GM12878 (cell line): Measurements from ENCODE around the gene BEGAIN.

Source experiments
- ATF7 ChIP-seq: fragments of 450-650 bp; IDR thresholded peaks from 2 replicates; pipeline ENCODE4 v1.6.1; 2016; ENCODE audit warnings: low read depth, mild to moderate bottlenecking
- CHD2 ChIP-seq: IDR thresholded peaks from 2 replicates; pipeline ENCODE4 v1.6.1; 2011; ENCODE audit warnings: low read depth, low read length, improper control_type of control experiment, borderline replicate concordance
- CTCF ChIP-seq, 3 experiments: IDR thresholded peaks in 2 of 3; conservative IDR thresholded peaks in 1 of 3; 2 replicates each; pipeline ENCODE4 v1.5.1; 2011; ENCODE audit warnings: low read depth in 3 of 3, low read length in 3 of 3, mild to moderate bottlenecking in 3 of 3, control low read depth in 2 of 3, moderate library complexity in 2 of 3, inconsistent platforms in 1 of 3, mixed read lengths in 1 of 3; ENCODE audit not compliant: control insufficient read depth in 2 of 3, insufficient read depth in 1 of 3; ENCODE audit errors: extremely low read depth in 1 of 3
- FOXM1 ChIP-seq: IDR thresholded peaks from 2 replicates; pipeline ENCODE4 v1.6.1; 2012; ENCODE audit warnings: low read depth, mild to moderate bottlenecking, inconsistent platforms, low read length, moderate library complexity
- MXI1 ChIP-seq: fragments of 150-350 bp; IDR thresholded peaks from 2 replicates; pipeline ENCODE4 v1.6.1; 2011; ENCODE audit warnings: low read depth, mild to moderate bottlenecking, inconsistent platforms, low read length, improper control_type of control experiment
- NR2C2 ChIP-seq: IDR thresholded peaks from 2 replicates; pipeline ENCODE4 v1.6.1; 2011; ENCODE audit warnings: borderline replicate concordance, low read depth; ENCODE audit not compliant: control insufficient read depth, insufficient read length
- ZBTB33 ChIP-seq: fragments of 450-650 bp; IDR thresholded peaks from 2 replicates; pipeline ENCODE4 v1.6.1; 2017; ENCODE audit warnings: mild to moderate bottlenecking

GRCh38 chr14:100587763-100588411, 670 bp upstream of the BEGAIN start:
- TF ChIP-seq NR2C2 (no peak), MXI1 (no peak), ATF7 (no peak), ZBTB33 (no peak), CHD2 (no peak), FOXM1 (no peak), CTCF (IDR thresholded peaks at IDR 0.05 in 2 of 3, conservative IDR thresholded peaks at IDR 0.05 in 1 of 3; ENCODE audit: control insufficient read depth in 2 of 3, extremely low read depth in 1 of 3, insufficient read depth in 1 of 3, low read depth in 3 of 3, low read length in 3 of 3) (no peak)
